IMR-90 (cell line): ENCODE results near the gene GLMP. TPM values are rescaled to one million over a fixed set of nuclear protein-coding genes. Genes with fewer than 3 reads are reported as not detected.

Source experiments
- ATAC-seq: fragments of 200-7000 bp; cut with Tn5 transposase; 2 replicates; pipeline ENCODE4 v1.9.1; 2020; ENCODE audit warnings: low read depth, mild to moderate bottlenecking, moderate library complexity
- BruUV-seq: library from RNA; stranded (reverse); fragments of 400-500 nt; replicated peaks from 2 replicates; lab custom pipeline; 2021; lab: Mats Ljungman, UMichigan
- CTCF ChIA-PET: fragments of 300-600 bp; formaldehyde crosslinking; extraction: SDS; loops from one replicate; lab custom pipeline; 2021; ENCODE audit warnings: antibody characterized with exemption; lab: Yijun Ruan, JAX
- POLR2A ChIA-PET: fragments of 300-600 bp; sonication (Branson Sonifier 250); formaldehyde crosslinking; loops from one replicate; lab custom pipeline; 2022; ENCODE audit warnings: antibody characterized with exemption; ENCODE audit not compliant: unreplicated experiment; lab: Charles Lee
- DNase-seq: peaks from one replicate; pipeline ENCODE4 v3.0.0; 2013
- H2AFZ ChIP-seq: replicated peaks from 2 replicates; pipeline ENCODE3; 2013; ENCODE audit warnings: low read length, mild to moderate bottlenecking; ENCODE audit not compliant: poor library complexity
- H2AK5ac ChIP-seq: 2 replicates; pipeline ENCODE4 v1.6.1; 2013; ENCODE audit warnings: low read depth, low read length, inconsistent platforms
- H2AK9ac ChIP-seq: replicated peaks from 2 replicates; pipeline ENCODE3; 2013; ENCODE audit warnings: mild to moderate bottlenecking, low read depth, low read length, moderate library complexity; ENCODE audit not compliant: poor library complexity
- H2BK120ac ChIP-seq: 2 replicates; pipeline ENCODE4 v1.6.1; 2013; ENCODE audit warnings: low read depth, low read length, inconsistent platforms
- H2BK15ac ChIP-seq: 3 replicates; pipeline ENCODE4 v1.6.1; 2013; ENCODE audit warnings: low read depth, low read length, inconsistent platforms
- H2BK20ac ChIP-seq: 2 replicates; pipeline ENCODE4 v1.6.1; 2013; ENCODE audit warnings: low read depth, mild to moderate bottlenecking, inconsistent platforms, low read length, moderate library complexity
- H2BK5ac ChIP-seq: 2 replicates; pipeline ENCODE4 v1.6.1; 2013; ENCODE audit warnings: mild to moderate bottlenecking, low read depth, low read length, inconsistent platforms; ENCODE audit not compliant: poor library complexity, severe bottlenecking
- H3K14ac ChIP-seq: replicated peaks from 2 replicates; pipeline ENCODE4 v1.6.1; 2013; ENCODE audit warnings: low read depth, low read length, inconsistent platforms
- H3K18ac ChIP-seq: 2 replicates; pipeline ENCODE4 v1.6.1; 2013; ENCODE audit warnings: low read depth, low read length, control low read depth
- H3K23ac ChIP-seq: 2 replicates; pipeline ENCODE4 v1.6.1; 2013; ENCODE audit warnings: low read depth, low read length, inconsistent platforms
- H3K27ac ChIP-seq: 2 replicates; pipeline ENCODE4 v1.5.1; 2013; ENCODE audit warnings: mild to moderate bottlenecking, control low read depth, low read length; ENCODE audit not compliant: insufficient read depth
- H3K27me3 ChIP-seq: 2 replicates; pipeline ENCODE4 v1.6.1; 2013; ENCODE audit warnings: low read length; ENCODE audit not compliant: control insufficient read depth, insufficient read depth
- H3K36me3 ChIP-seq: 2 replicates; pipeline ENCODE4 v1.6.1; 2013; ENCODE audit warnings: low read length, mixed read lengths; ENCODE audit not compliant: control insufficient read depth, insufficient read depth
- H3K4ac ChIP-seq: 2 replicates; pipeline ENCODE4 v1.6.1; 2013; ENCODE audit warnings: low read depth, low read length, inconsistent platforms
- H3K4me1 ChIP-seq: 2 replicates; pipeline ENCODE4 v1.6.1; 2013; ENCODE audit warnings: low read length, mixed read lengths; ENCODE audit not compliant: control insufficient read depth, insufficient read depth
- H3K4me2 ChIP-seq: 2 replicates; pipeline ENCODE4 v1.6.1; 2013; ENCODE audit warnings: low read depth, mild to moderate bottlenecking, control low read depth, low read length, moderate library complexity
- H3K4me3 ChIP-seq: 2 replicates; pipeline ENCODE4 v1.5.1; 2013; ENCODE audit warnings: low read depth, mild to moderate bottlenecking, control low read depth, low read length, moderate library complexity; ENCODE audit not compliant: insufficient read depth
- H3K56ac ChIP-seq: 2 replicates; pipeline ENCODE4 v1.6.1; 2013; ENCODE audit warnings: low read length, inconsistent platforms; ENCODE audit not compliant: insufficient read depth; ENCODE audit errors: extremely low read depth
- H3K79me1 ChIP-seq, 2 experiments: 2 replicates each; pipeline ENCODE4 v1.6.1; 2013; ENCODE audit warnings: low read length in 2 of 2, inconsistent platforms in 1 of 2, low read depth in 1 of 2
- H3K9ac ChIP-seq: 2 replicates; pipeline ENCODE4 v1.6.1; 2013; ENCODE audit warnings: low read depth, low read length, control low read depth
- H3K9me1 ChIP-seq: 2 replicates; pipeline ENCODE4 v1.6.1; 2013; ENCODE audit warnings: low read length, inconsistent platforms; ENCODE audit not compliant: insufficient read depth
- H3K9me3 ChIP-seq: 2 replicates; pipeline ENCODE4 v1.6.1; 2013; ENCODE audit warnings: low read length; ENCODE audit not compliant: control insufficient read depth, insufficient read depth
- H4K20me1 ChIP-seq: 2 replicates; pipeline ENCODE4 v1.6.1; 2013; ENCODE audit warnings: low read length, inconsistent platforms; ENCODE audit not compliant: insufficient read depth
- H4K5ac ChIP-seq: 2 replicates; pipeline ENCODE4 v1.6.1; 2013; ENCODE audit warnings: mild to moderate bottlenecking, low read depth, low read length, control low read depth
- H4K8ac ChIP-seq, 2 experiments: 2 replicates each; pipeline ENCODE4 v1.6.1; 2013; ENCODE audit warnings: low read depth in 2 of 2, low read length in 2 of 2, control low read depth in 1 of 2, inconsistent platforms in 1 of 2
- H4K91ac ChIP-seq: 2 replicates; pipeline ENCODE4 v1.6.1; 2013; ENCODE audit warnings: low read depth, low read length, inconsistent platforms; ENCODE audit not compliant: insufficient read depth
- BHLHE40 ChIP-seq: fragments of 150-350 bp; IDR thresholded peaks from 2 replicates; pipeline ENCODE4 v1.6.1; 2016; ENCODE audit warnings: mild to moderate bottlenecking, low read depth, low read length
- CEBPB ChIP-seq: IDR thresholded peaks from 2 replicates; pipeline ENCODE4 v1.6.1; 2012; ENCODE audit warnings: low read depth, low read length, improper control_type of control experiment
- CHD1 ChIP-seq: IDR thresholded peaks from 2 replicates; pipeline ENCODE4 v1.6.1; 2012; ENCODE audit warnings: low read depth, low read length, improper control_type of control experiment
- CTCF ChIP-seq: conservative IDR thresholded peaks from 2 replicates; pipeline ENCODE4 v1.5.1; 2012; ENCODE audit warnings: mild to moderate bottlenecking, low read depth, low read length, improper control_type of control experiment
- ELK1 ChIP-seq: fragments of 150-350 bp; IDR thresholded peaks from 2 replicates; pipeline ENCODE4 v1.6.1; 2016; ENCODE audit warnings: low read depth, mild to moderate bottlenecking, low read length, moderate library complexity, borderline replicate concordance
- FOS ChIP-seq: fragments of 150-350 bp; IDR thresholded peaks from 2 replicates; pipeline ENCODE4 v1.6.1; 2016; ENCODE audit warnings: low read depth, low read length
- MAFK ChIP-seq: IDR thresholded peaks from 2 replicates; pipeline ENCODE4 v1.6.1; 2012; ENCODE audit warnings: low read depth, low read length, improper control_type of control experiment
- MAZ ChIP-seq: IDR thresholded peaks from 2 replicates; pipeline ENCODE4 v1.6.1; 2012; ENCODE audit warnings: low read depth, mild to moderate bottlenecking, low read length, improper control_type of control experiment, moderate library complexity, borderline replicate concordance
- MXI1 ChIP-seq: IDR thresholded peaks from 2 replicates; pipeline ENCODE4 v1.6.1; 2012; ENCODE audit warnings: low read depth, mild to moderate bottlenecking, low read length, moderate library complexity, borderline replicate concordance
- RAD21 ChIP-seq: IDR thresholded peaks from 2 replicates; pipeline ENCODE4 v1.6.1; 2012; ENCODE audit warnings: low read length, improper control_type of control experiment
- RCOR1 ChIP-seq: IDR thresholded peaks from 2 replicates; pipeline ENCODE4 v1.6.1; 2012; ENCODE audit warnings: mild to moderate bottlenecking, low read length, improper control_type of control experiment; ENCODE audit not compliant: insufficient replicate concordance
- RFX5 ChIP-seq: IDR thresholded peaks from 2 replicates; pipeline ENCODE4 v1.8.0; 2012; ENCODE audit warnings: low read depth, mild to moderate bottlenecking, low read length, moderate library complexity
- USF2 ChIP-seq: fragments of 150-350 bp; IDR thresholded peaks from 2 replicates; pipeline ENCODE4 v1.6.1; 2017; ENCODE audit warnings: mild to moderate bottlenecking, antibody characterized with exemption, low read length, low read depth
- WGBS, 2 experiments: methylation state at CpG; one replicate each; pipeline versions ENCODE4 v1.1.5 to v1.1.7; 2013; ENCODE audit warnings: missing lambda C conversion rate in 2 of 2; ENCODE audit not compliant: insufficient read length in 1 of 2; ENCODE audit errors: extremely low coverage in 2 of 2; 5-methylcytosine and 5-hydroxymethylcytosine counted together
- dilution Hi-C: fragments of 300-500 bp; cut with HindIII; formaldehyde crosslinking; loops from one replicate; pipeline ENCODE4 v1.14.3; 2018; ENCODE audit warnings: low sequenced_read_pairs; ENCODE audit not compliant: unreplicated experiment
- in situ Hi-C: fragments of 300-500 bp; cut with MboI; formaldehyde crosslinking; loops from 3 replicates; pipeline ENCODE4 v1.14.3; 2019; ENCODE audit warnings: low sequenced_read_pairs, inconsistent platforms, mixed read lengths
- intact Hi-C: fragments of 100-400 bp; cut with micrococcal nuclease; formaldehyde crosslinking; loops from 2 replicates; pipeline ENCODE4 v1.10.0; 2022
- polyA plus RNA-seq, 3 experiments: library from polyadenylated mRNA; depleted of rRNA; stranded (reverse); fragments of >200 nt; gene quantifications; 2 replicates each; pipeline ENCODE4 v1.2.3, GENCODE V29; 2012; ENCODE audit warnings: low replicate concordance in 1 of 3
- total RNA-seq: library from RNA; depleted of rRNA; stranded (reverse); fragments of >200 nt; gene quantifications from 2 replicates; pipeline ENCODE4 v1.2.3, GENCODE V29; 2012

GLMP gene
- total and polyA plus RNA-seq, 2 of the 4 experiments (the other 2 are of a cell fraction) = 32.6 to 43.1 TPM

- no peak overlapping the region for H3K56ac ChIP-seq
- no peak overlapping the region for H4K5ac ChIP-seq
- H2AFZ ChIP-seq = no peak overlapping the region
- H3K9ac ChIP-seq = no peak overlapping the region
- no peak for TF ChIP-seq MXI1
- TF ChIP-seq MAZ = no peak
- TF ChIP-seq ELK1 = no peak
- no peak for TF ChIP-seq BHLHE40
- TF ChIP-seq MAFK = no peak
- no peak for TF ChIP-seq RAD21
- no peak for TF ChIP-seq CHD1
- no peak for TF ChIP-seq FOS
- no peak for TF ChIP-seq RCOR1
- TF ChIP-seq CEBPB = no peak
- TF ChIP-seq USF2 = no peak
- no peak for TF ChIP-seq RFX5
- TF ChIP-seq CTCF = no peak
- H2BK5ac ChIP-seq = no peak overlapping the region
- no peak overlapping the region for H3K4me3 ChIP-seq
- no peak overlapping the region for H2BK120ac ChIP-seq
- H3K18ac ChIP-seq = no peak overlapping the region
- 86% methylated on average over 1 of the region's 16 CpGs; no CpG with 5 or more reads in 1 of the 2 experiments for WGBS, 2 experiments
- no peak overlapping the region for H2BK15ac ChIP-seq
- H2BK20ac ChIP-seq = no peak overlapping the region
- H3K36me3 ChIP-seq = peaks cover 32% of the 10 kb centered on the region
- intact Hi-C loops = no loop called here
- no peak for ATAC-seq
- ChIA-PET CTCF (no interaction called here), POLR2A (interaction anchor here (0.6 kb wide), 2 partner anchors 13 to 36 kb away, joined by 4 to 15 read pairs; partner anchors contain the start of gene SMG5)
- BruUV-seq = no TSS peak
- peaks cover 12% of the 10 kb centered on the region; the same call in 1 of the 2 replicates for H3K27me3 ChIP-seq
- H4K20me1 ChIP-seq = no peaks in the 10 kb centered on the region; the same call in none of the 2 replicates
- no peak overlapping the region for H3K14ac ChIP-seq
- H4K8ac ChIP-seq = no peak overlapping the region
- H2AK9ac ChIP-seq = peak overlapping the region; percentile 37
- in situ Hi-C loops = no loop called here
- H3K9me1 ChIP-seq = no peaks in the 10 kb centered on the region
- DNase-seq = no peak
- no peak overlapping the region for H3K4ac ChIP-seq
- peaks cover 2% of the 10 kb centered on the region; the same call in 1 of the 2 replicates for H3K4me1 ChIP-seq
- H3K27ac ChIP-seq = no peak overlapping the region
- dilution Hi-C loops = no loop called here
- H3K23ac ChIP-seq = 0 out of 2 replicates have a peak overlapping the region, but pooled peaks have one; percentile 10
- no peak overlapping the region for H4K91ac ChIP-seq
- H2AK5ac ChIP-seq = no peak overlapping the region
- no peaks in the 10 kb centered on the region for H3K79me1 ChIP-seq
- no peaks in the 10 kb centered on the region for H3K9me3 ChIP-seq
- H3K4me2 ChIP-seq = no peak overlapping the region
Observed at GRCh38 chr1:156246781-156247459, 48.6 kb downstream of the GLMP start.
